OCI-LY1 (cell line): ENCODE results near the gene XYLT1.

Experiments
- H2AFZ ChIP-seq: fragments of 200-600 bp; sonication (generic), shearing (Covaris generic); 2 replicates; pipeline ENCODE4 v1.6.0; 2014; ENCODE audit warnings: antibody characterized with exemption, mild to moderate bottlenecking, low read length
- H3F3A ChIP-seq: fragments of 200-600 bp; sonication (generic), shearing (Covaris generic); 2 replicates; pipeline ENCODE4 v1.6.0; 2014; ENCODE audit warnings: mild to moderate bottlenecking, antibody characterized with exemption, low read length, moderate library complexity; ENCODE audit not compliant: insufficient read depth
- H3K27ac ChIP-seq: fragments of 200-600 bp; sonication (generic); 2 replicates; pipeline ENCODE4 v1.5.1; 2014; ENCODE audit warnings: low read length, mixed run types, mild to moderate bottlenecking, low read depth; ENCODE audit not compliant: poor library complexity, severe bottlenecking
- H3K27me3 ChIP-seq: fragments of 200-600 bp; sonication (generic); 2 replicates; pipeline ENCODE4 v1.6.0; 2014; ENCODE audit warnings: antibody characterized with exemption, mild to moderate bottlenecking, low read length, moderate library complexity; ENCODE audit not compliant: insufficient read depth
- H3K36me3 ChIP-seq: fragments of 200-600 bp; sonication (generic); 2 replicates; pipeline ENCODE4 v1.6.1; 2014; ENCODE audit warnings: mild to moderate bottlenecking, antibody characterized with exemption, low read length, moderate library complexity, mixed read lengths; ENCODE audit not compliant: insufficient read depth
- H3K4me1 ChIP-seq: fragments of 200-600 bp; sonication (generic); 2 replicates; pipeline ENCODE4 v1.5.1; 2014; ENCODE audit warnings: mild to moderate bottlenecking, low read length, moderate library complexity; ENCODE audit not compliant: insufficient read depth, severe bottlenecking
- H3K4me2 ChIP-seq: fragments of 200-600 bp; sonication (generic), shearing (Covaris generic); 2 replicates; pipeline ENCODE4 v1.6.1; 2014; ENCODE audit warnings: low read length
- H3K4me3 ChIP-seq: fragments of 200-600 bp; sonication (generic); 2 replicates; pipeline ENCODE4 v1.5.1; 2014; ENCODE audit warnings: low read length, low read depth, mild to moderate bottlenecking, mixed read lengths; ENCODE audit not compliant: poor library complexity, severe bottlenecking
- H3K79me2 ChIP-seq: fragments of 200-600 bp; shearing (Covaris generic); 2 replicates; pipeline ENCODE4 v1.6.1; 2016; ENCODE audit warnings: mixed run types, low read length, mixed read lengths; ENCODE audit not compliant: insufficient read depth
- H3K9ac ChIP-seq: fragments of 200-600 bp; sonication (generic), shearing (Covaris generic); 2 replicates; pipeline ENCODE4 v1.6.1; 2014; ENCODE audit warnings: mild to moderate bottlenecking, low read length, mixed read lengths
- H3K9me2 ChIP-seq: fragments of 200-600 bp; sonication (generic), shearing (Covaris generic); 2 replicates; pipeline ENCODE4 v1.6.1; 2014; ENCODE audit warnings: low read depth, mild to moderate bottlenecking, low read length, mixed read lengths
- H3K9me3 ChIP-seq: fragments of 200-600 bp; shearing (Covaris generic); 2 replicates; pipeline ENCODE4 v1.6.1; 2014; ENCODE audit warnings: low read length, mixed read lengths
- H4K20me1 ChIP-seq: fragments of 200-600 bp; sonication (generic), shearing (Covaris generic); 2 replicates; pipeline ENCODE4 v1.6.0; 2016; ENCODE audit warnings: mild to moderate bottlenecking, low read length; ENCODE audit not compliant: insufficient read depth
- EZH2 ChIP-seq: fragments of 200-600 bp; sonication (generic), shearing (Covaris generic); IDR thresholded peaks from 2 replicates; pipeline ENCODE4 v1.8.0; 2017; ENCODE audit warnings: borderline replicate concordance, mixed run types, mild to moderate bottlenecking, antibody characterized with exemption, low read length, moderate library complexity, mixed read lengths
- TF ChIP-seq, protein P1 (sequence below): fragments of 200-600 bp; sonication (generic), shearing (Covaris generic); IDR thresholded peaks from 2 replicates; pipeline ENCODE4 v1.5.1; 2017; ENCODE audit warnings: mild to moderate bottlenecking, antibody characterized with exemption, low read length, moderate library complexity, mixed read lengths

Gene XYLT1

DNA sequence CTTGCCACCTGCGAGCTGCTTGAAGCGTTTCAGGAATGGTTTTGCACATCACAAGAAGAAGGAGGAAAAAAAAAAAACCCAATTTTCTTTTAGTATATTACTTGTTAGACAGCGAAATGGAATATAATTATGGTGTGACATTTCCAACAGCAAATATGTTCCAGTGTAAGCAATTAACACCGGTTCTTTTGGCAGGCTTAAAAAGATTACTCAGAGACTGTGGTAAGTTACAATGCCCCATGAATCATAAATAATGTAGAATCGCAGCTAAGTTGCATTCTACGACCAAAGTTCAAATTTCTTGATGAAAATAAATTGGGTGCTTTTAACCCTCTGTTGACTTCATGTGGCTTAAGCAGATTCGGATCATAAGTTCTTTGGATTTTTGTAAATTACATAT is 245.2 kb downstream of the XYLT1 start:
- TF ChIP-seq, protein P1, sequence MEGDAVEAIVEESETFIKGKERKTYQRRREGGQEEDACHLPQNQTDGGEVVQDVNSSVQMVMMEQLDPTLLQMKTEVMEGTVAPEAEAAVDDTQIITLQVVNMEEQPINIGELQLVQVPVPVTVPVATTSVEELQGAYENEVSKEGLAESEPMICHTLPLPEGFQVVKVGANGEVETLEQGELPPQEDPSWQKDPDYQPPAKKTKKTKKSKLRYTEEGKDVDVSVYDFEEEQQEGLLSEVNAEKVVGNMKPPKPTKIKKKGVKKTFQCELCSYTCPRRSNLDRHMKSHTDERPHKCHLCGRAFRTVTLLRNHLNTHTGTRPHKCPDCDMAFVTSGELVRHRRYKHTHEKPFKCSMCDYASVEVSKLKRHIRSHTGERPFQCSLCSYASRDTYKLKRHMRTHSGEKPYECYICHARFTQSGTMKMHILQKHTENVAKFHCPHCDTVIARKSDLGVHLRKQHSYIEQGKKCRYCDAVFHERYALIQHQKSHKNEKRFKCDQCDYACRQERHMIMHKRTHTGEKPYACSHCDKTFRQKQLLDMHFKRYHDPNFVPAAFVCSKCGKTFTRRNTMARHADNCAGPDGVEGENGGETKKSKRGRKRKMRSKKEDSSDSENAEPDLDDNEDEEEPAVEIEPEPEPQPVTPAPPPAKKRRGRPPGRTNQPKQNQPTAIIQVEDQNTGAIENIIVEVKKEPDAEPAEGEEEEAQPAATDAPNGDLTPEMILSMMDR: no peak
- TF ChIP-seq EZH2: no peak
- no peaks in the 10 kb centered on the region for H4K20me1 ChIP-seq

DNA sequence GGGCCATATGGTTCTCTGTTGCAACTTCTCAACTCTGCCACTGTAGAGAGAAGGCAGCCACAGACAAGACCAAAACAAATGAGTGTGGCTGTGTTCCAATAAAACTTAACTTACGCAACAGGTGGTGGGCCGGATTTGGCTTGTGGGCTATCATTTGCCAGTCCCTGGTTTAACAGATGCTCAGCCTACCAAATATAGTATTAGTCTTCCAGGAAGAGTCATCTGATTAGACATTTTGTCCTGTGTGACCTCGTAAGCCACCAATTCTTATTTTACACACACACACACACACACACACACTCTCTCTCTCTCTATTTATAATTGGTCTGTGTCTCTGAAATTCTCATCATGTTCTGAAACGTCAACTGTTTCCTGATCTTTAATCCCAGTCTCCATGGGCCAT is 245.9 kb downstream of the XYLT1 start:
- H3F3A ChIP-seq: no peaks in the 10 kb centered on the region
- TF ChIP-seq, protein P1: no peak
- TF ChIP-seq EZH2: no peak
- H3K4me3 ChIP-seq: no peak overlapping the region
- peak overlapping the region; percentile 20; the same call in 1 of the 2 replicates for H3K4me2 ChIP-seq
- no peaks in the 10 kb centered on the region for H3K9me2 ChIP-seq
- no peaks in the 10 kb centered on the region for H4K20me1 ChIP-seq
- H2AFZ ChIP-seq: no peak overlapping the region
- H3K9me3 ChIP-seq: no peaks in the 10 kb centered on the region
- H3K79me2 ChIP-seq: no peaks in the 10 kb centered on the region
- peak overlapping the region; percentile 53 for H3K27ac ChIP-seq
- no peaks in the 10 kb centered on the region for H3K27me3 ChIP-seq
- no peak overlapping the region for H3K9ac ChIP-seq
- peaks cover 28% of the 10 kb centered on the region; the same call in 1 of the 2 replicates for H3K36me3 ChIP-seq
- peaks cover 32% of the 10 kb centered on the region for H3K4me1 ChIP-seq

More for the DNA sequence above, 245.2 kb downstream of the XYLT1 start:
- no peak overlapping the region for H2AFZ ChIP-seq
- no peaks in the 10 kb centered on the region for H3K27me3 ChIP-seq
- H3K4me1 ChIP-seq: peaks cover 32% of the 10 kb centered on the region
- H3K79me2 ChIP-seq: no peaks in the 10 kb centered on the region
- no peak overlapping the region for H3K4me2 ChIP-seq
- H3K27ac ChIP-seq: peak overlapping the region; percentile 53
- H3F3A ChIP-seq: no peaks in the 10 kb centered on the region
- no peak overlapping the region for H3K9ac ChIP-seq
- H3K36me3 ChIP-seq: peaks cover 31% of the 10 kb centered on the region; the same call in 1 of the 2 replicates
- no peak overlapping the region for H3K4me3 ChIP-seq
- no peaks in the 10 kb centered on the region for H3K9me3 ChIP-seq
- no peaks in the 10 kb centered on the region for H3K9me2 ChIP-seq

DNA sequence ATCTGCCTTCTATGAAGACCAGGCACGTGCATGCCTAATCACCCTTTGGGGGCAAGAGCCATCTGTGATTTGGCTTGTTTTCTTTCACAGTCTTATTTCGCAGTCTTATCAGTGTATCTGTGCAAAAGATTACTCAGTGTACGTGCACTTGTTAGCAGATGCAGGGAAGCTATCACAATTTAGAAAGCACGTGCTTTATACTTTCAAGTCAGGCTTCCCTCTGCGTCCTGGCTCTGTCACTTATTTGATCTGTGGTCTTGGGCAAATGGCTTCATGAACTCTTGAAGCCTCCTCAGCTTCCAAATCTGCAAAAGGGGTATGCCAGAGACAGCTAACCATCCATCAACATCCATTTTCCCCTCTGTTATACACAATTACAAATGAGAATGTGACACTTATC is 246.4 kb downstream of the XYLT1 start:
- Histone ChIP-seq H3K4me2 (no peak overlapping the region), H3K4me3 (no peak overlapping the region), H3K9ac (no peak overlapping the region), H4K20me1 (no peaks in the 10 kb centered on the region), H3K9me2 (no peaks in the 10 kb centered on the region), H3F3A (no peaks in the 10 kb centered on the region), H3K27me3 (no peaks in the 10 kb centered on the region), H2AFZ (no peak overlapping the region), H3K27ac (peak overlapping the region; percentile 30), H3K79me2 (no peaks in the 10 kb centered on the region), H3K4me1 (peaks cover 32% of the 10 kb centered on the region), H3K36me3 (peaks cover 23% of the 10 kb centered on the region; the same call in 1 of the 2 replicates), H3K9me3 (no peaks in the 10 kb centered on the region)
- no peak for TF ChIP-seq EZH2
- TF ChIP-seq, protein P1: no peak
